GM20431 (cell line): ENCODE results near the gene DYNLRB1.

Experiments
- in situ Hi-C: fragments of 300-500 bp; cut with MseI, MboI; formaldehyde crosslinking; loops from one replicate; pipeline ENCODE4 v1.15.0; 2020; ENCODE audit warnings: low sequenced_read_pairs; ENCODE audit not compliant: unreplicated experiment

DYNLRB1 gene

GRCh38 chr20:34531608-34532265 is 15.5 kb downstream of the DYNLRB1 start:
- in situ Hi-C loops = loop anchor here (25.0 kb wide), 1 partner anchor 219 kb away; the partner anchor contains the start of gene AHCY

GRCh38 chr20:34532320-34532719 is 16.1 kb downstream of the DYNLRB1 start:
- in situ Hi-C loops = loop anchor here (25.0 kb wide), 1 partner anchor 220 kb away; the partner anchor contains the start of gene AHCY

- in situ Hi-C loops = loop anchor here (25.0 kb wide), 1 partner anchor 220 kb away; the partner anchor contains the start of gene AHCY
Observed at GRCh38 chr20:34532756-34533155, 16.5 kb downstream of the DYNLRB1 start.

- in situ Hi-C loops = loop anchor here (25.0 kb wide), 1 partner anchor 222 kb away; the partner anchor contains the start of gene AHCY
Observed at GRCh38 chr20:34534391-34535165, 18.4 kb downstream of the DYNLRB1 start.

- in situ Hi-C loops = loop anchor here (25.0 kb wide), 1 partner anchor 223 kb away; the partner anchor contains the start of gene AHCY
Observed at GRCh38 chr20:34535301-34535840, 19.1 kb downstream of the DYNLRB1 start.

- in situ Hi-C loops = loop anchor here (25.0 kb wide), 1 partner anchor 224 kb away; the partner anchor contains the start of gene AHCY
Observed at GRCh38 chr20:34535857-34536256, 19.6 kb downstream of the DYNLRB1 start.

- in situ Hi-C loops = loop anchor here (25.0 kb wide), 1 partner anchor 225 kb away; the partner anchor contains the start of gene AHCY
Observed at GRCh38 chr20:34536798-34537394, 20.7 kb downstream of the DYNLRB1 start.

GRCh38 chr20:34537651-34538050 is 21.4 kb downstream of the DYNLRB1 start:
- in situ Hi-C loops = loop anchor here (25.0 kb wide), 1 partner anchor 225 kb away; the partner anchor contains the start of gene AHCY

GRCh38 chr20:34538671-34539123 is 22.5 kb downstream of the DYNLRB1 start:
- in situ Hi-C loops = loop anchor here (25.0 kb wide), 1 partner anchor 226 kb away; the partner anchor contains the start of gene AHCY

GRCh38 chr20:34539756-34540155 is 23.5 kb downstream of the DYNLRB1 start:
- in situ Hi-C loops = loop anchor here (25.0 kb wide), 1 partner anchor 227 kb away; the partner anchor contains the start of gene AHCY

GRCh38 chr20:34540596-34541263 is 24.5 kb downstream of the DYNLRB1 start:
- in situ Hi-C loops = loop anchor here (25.0 kb wide), 1 partner anchor 228 kb away; the partner anchor contains the start of gene AHCY

- in situ Hi-C loops = loop anchor here (25.0 kb wide), 1 partner anchor 229 kb away; the partner anchor contains the start of gene AHCY
Observed at GRCh38 chr20:34541264-34541901, 25.2 kb downstream of the DYNLRB1 start.

GRCh38 chr20:34541917-34542316 is 25.7 kb downstream of the DYNLRB1 start:
- in situ Hi-C loops = loop anchor here (25.0 kb wide), 1 partner anchor 230 kb away; the partner anchor contains the start of gene AHCY

- in situ Hi-C loops = loop anchor here (25.0 kb wide), 1 partner anchor 230 kb away; the partner anchor contains the start of gene AHCY
Observed at GRCh38 chr20:34542439-34542838, 26.2 kb downstream of the DYNLRB1 start.

GRCh38 chr20:34543463-34544056 is 27.3 kb downstream of the DYNLRB1 start:
- in situ Hi-C loops = loop anchor here (25.0 kb wide), 1 partner anchor 231 kb away; the partner anchor contains the start of gene AHCY

- in situ Hi-C loops = loop anchor here (25.0 kb wide), 1 partner anchor 232 kb away; the partner anchor contains the start of gene AHCY
Observed at GRCh38 chr20:34544109-34544796, 28.0 kb downstream of the DYNLRB1 start.

- in situ Hi-C loops = loop anchor here (25.0 kb wide), 1 partner anchor 234 kb away; the partner anchor contains the start of gene AHCY
Observed at GRCh38 chr20:34546751-34547181, 30.5 kb downstream of the DYNLRB1 start.
